Hepatocyte (in vitro differentiated cells): ENCODE data around the gene DCTN2. TPM values are rescaled to one million over a fixed set of nuclear protein-coding genes. Genes with fewer than 3 reads are reported as not detected.

ENCODE experiments used
- DNase-seq: peaks from one replicate; pipeline ENCODE4 v3.0.0-alpha.2; 2016; ENCODE audit warnings: low spot score
- H2AFZ ChIP-seq: fragments of 200-600 bp; sonication (generic); 2 replicates; pipeline ENCODE4 v1.6.0; 2016; ENCODE audit warnings: antibody characterized with exemption, mild to moderate bottlenecking
- H3K27ac ChIP-seq: fragments of 200-600 bp; sonication (generic); 2 replicates; pipeline ENCODE4 v1.5.1; 2016; ENCODE audit warnings: mild to moderate bottlenecking
- H3K27me3 ChIP-seq: fragments of 200-600 bp; sonication (generic); 2 replicates; pipeline ENCODE4 v1.6.1; 2016
- H3K36me3 ChIP-seq: fragments of 200-600 bp; sonication (generic); replicated peaks from 2 replicates; pipeline ENCODE4 v1.5.1; 2016; ENCODE audit warnings: low read depth; ENCODE audit not compliant: insufficient read depth
- H3K4me1 ChIP-seq: fragments of 200-600 bp; sonication (generic); 2 replicates; pipeline ENCODE4 v1.5.1; 2016; ENCODE audit warnings: mild to moderate bottlenecking, moderate library complexity; ENCODE audit not compliant: insufficient read depth
- H3K4me2 ChIP-seq: fragments of 200-600 bp; sonication (generic); 2 replicates; pipeline ENCODE4 v1.6.0; 2016
- H3K4me3 ChIP-seq: fragments of 200-600 bp; sonication (generic); 2 replicates; pipeline ENCODE4 v1.5.1; 2016; ENCODE audit warnings: mild to moderate bottlenecking
- H3K79me2 ChIP-seq: fragments of 200-600 bp; sonication (generic); 2 replicates; pipeline ENCODE4 v1.6.0; 2017; ENCODE audit warnings: mild to moderate bottlenecking
- H3K9me2 ChIP-seq: fragments of 200-600 bp; sonication (generic); replicated peaks from 2 replicates; pipeline ENCODE4 v1.6.0; 2017; ENCODE audit warnings: mild to moderate bottlenecking; ENCODE audit not compliant: insufficient read depth
- H3K9me3 ChIP-seq: fragments of 200-600 bp; sonication (generic); 2 replicates; pipeline ENCODE4 v1.5.1; 2016; ENCODE audit warnings: low read depth, mild to moderate bottlenecking
- H4K20me1 ChIP-seq: fragments of 200-600 bp; sonication (generic); 2 replicates; pipeline ENCODE4 v1.6.0; 2016; ENCODE audit warnings: mild to moderate bottlenecking; ENCODE audit not compliant: insufficient read depth, poor library complexity, severe bottlenecking
- CTCF ChIP-seq: fragments of 200-600 bp; sonication (generic); IDR thresholded peaks from 2 replicates; pipeline ENCODE4 v1.5.1; 2016; ENCODE audit warnings: antibody characterized with exemption, mild to moderate bottlenecking; ENCODE audit not compliant: poor library complexity
- EZH2 ChIP-seq: fragments of 200-600 bp; sonication (generic); IDR thresholded peaks from 2 replicates; pipeline ENCODE4 v1.6.1; 2016; ENCODE audit warnings: antibody characterized with exemption, mild to moderate bottlenecking, borderline replicate concordance
- EZH2phosphoT487 ChIP-seq: fragments of 200-600 bp; sonication (generic); IDR thresholded peaks from one replicate; pipeline ENCODE4 v1.6.1; 2018; ENCODE audit warnings: antibody characterized with exemption, mild to moderate bottlenecking, low read depth, moderate library complexity; ENCODE audit not compliant: unreplicated experiment, severe bottlenecking
- WGBS: methylation state at CpG from one replicate; pipeline ENCODE4 v1.1.6; 2016; ENCODE audit warnings: low lambda C conversion rate; ENCODE audit errors: missing lambda C conversion rate; 5-methylcytosine and 5-hydroxymethylcytosine counted together
- polyA plus RNA-seq: library from polyadenylated mRNA; unstranded; fragments of >200 nt; fragmentation: Nextera tagmentation; extraction: Ambion mirVana; gene quantifications from 2 replicates; pipeline ENCODE4 v1.2.1, GENCODE V29; 2016
- total RNA-seq: library from RNA; depleted of rRNA; stranded (reverse); fragments of >200 nt; gene quantifications from 2 replicates; pipeline ENCODE4 v1.2.3, GENCODE V29; 2014

The DCTN2 gene
- total and polyA plus RNA-seq, 2 experiments from 2014 or later: 110 to 124 TPM

GRCh38 chr12:57553343-57554202 lies 6.6 kb upstream of the DCTN2 start:
- H3K36me3 ChIP-seq: no peaks in the 10 kb centered on the region
- H4K20me1 ChIP-seq: no peaks in the 10 kb centered on the region
- H3K9me3 ChIP-seq: no peaks in the 10 kb centered on the region
- peaks cover 4% of the 10 kb centered on the region for H3K4me1 ChIP-seq
- no peaks in the 10 kb centered on the region for H3K79me2 ChIP-seq
- WGBS: 78% methylated on average over 7 of the region's 7 CpGs
- no peak overlapping the region for H3K4me3 ChIP-seq
- peaks cover 60% of the 10 kb centered on the region for H3K27me3 ChIP-seq
- H3K4me2 ChIP-seq: no peak overlapping the region
- no peaks in the 10 kb centered on the region for H3K9me2 ChIP-seq
- TF ChIP-seq EZH2 (no peak), EZH2phosphoT487 (no peak), CTCF (no peak)
- H2AFZ ChIP-seq: no peak overlapping the region
- no peak overlapping the region for H3K27ac ChIP-seq
- no peak for DNase-seq

- Histone ChIP-seq H3K9me2 (no peaks in the 10 kb centered on the region), H3K9me3 (no peaks in the 10 kb centered on the region), H3K27me3 (peaks cover 67% of the 10 kb centered on the region), H4K20me1 (no peaks in the 10 kb centered on the region), H3K4me2 (no peak overlapping the region), H3K4me3 (no peak overlapping the region), H3K79me2 (no peaks in the 10 kb centered on the region), H2AFZ (no peak overlapping the region), H3K4me1 (peaks cover 4% of the 10 kb centered on the region), H3K27ac (no peak overlapping the region), H3K36me3 (no peaks in the 10 kb centered on the region)
- 44% methylated on average over 6 of the region's 6 CpGs for WGBS
- TF ChIP-seq EZH2phosphoT487 (no peak), CTCF (no peak), EZH2 (no peak)
- DNase-seq: no peak
These were observed 5.9 kb upstream of the DCTN2 start for GRCh38 chr12:57552835-57553313.

- H3K4me3 ChIP-seq: no peak overlapping the region
- no peak overlapping the region for H2AFZ ChIP-seq
- no peak overlapping the region for H3K27ac ChIP-seq
- H3K9me2 ChIP-seq: no peaks in the 10 kb centered on the region
- H3K79me2 ChIP-seq: no peaks in the 10 kb centered on the region
- no peak for DNase-seq
- no peaks in the 10 kb centered on the region for H4K20me1 ChIP-seq
- H3K4me2 ChIP-seq: no peak overlapping the region
- no peaks in the 10 kb centered on the region for H3K9me3 ChIP-seq
- WGBS: 66% methylated on average over 2 of the region's 2 CpGs
- H3K27me3 ChIP-seq: peaks cover 69% of the 10 kb centered on the region
- peaks cover 4% of the 10 kb centered on the region for H3K4me1 ChIP-seq
- H3K36me3 ChIP-seq: no peaks in the 10 kb centered on the region
- TF ChIP-seq EZH2phosphoT487 (no peak), EZH2 (no peak), CTCF (no peak)
These were observed 5.3 kb upstream of the DCTN2 start for GRCh38 chr12:57552306-57552651.
